Bone marrow (tissue), 2 donors: ENCODE results near the gene ZNF469.
"Not testable (repeated sequence)": the region's sequence is repeated elsewhere in the genome, so short reads cannot be mapped to it uniquely, and the experiment has no call there.

Experiments used
- DNase-seq, 2 donors: peaks; one replicate each; lab custom pipeline; 2025; lab: John Stamatoyannopoulos, UW

ZNF469 gene

DNA sequence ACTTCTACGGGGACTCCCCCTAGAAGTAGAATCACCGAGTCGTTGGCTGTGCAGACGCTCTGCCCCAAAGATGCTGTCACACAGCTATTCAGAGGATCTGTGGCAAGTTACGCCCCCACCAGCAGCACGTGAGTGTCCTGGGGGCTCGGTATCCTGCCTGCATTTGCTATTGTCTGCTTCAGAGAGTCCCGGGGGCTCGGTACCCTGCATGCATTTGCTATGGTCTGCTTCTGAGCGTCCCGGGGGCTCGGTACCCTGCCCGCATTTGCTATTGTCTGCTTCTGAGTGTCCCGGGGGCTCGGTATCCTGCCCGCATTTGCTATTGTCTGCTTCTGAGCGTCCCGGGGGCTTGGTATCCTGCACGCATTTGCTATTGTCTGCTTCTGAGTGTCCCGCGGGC, 23.8 kb upstream of the ZNF469 start:
- DNase-seq: no peak

DNA sequence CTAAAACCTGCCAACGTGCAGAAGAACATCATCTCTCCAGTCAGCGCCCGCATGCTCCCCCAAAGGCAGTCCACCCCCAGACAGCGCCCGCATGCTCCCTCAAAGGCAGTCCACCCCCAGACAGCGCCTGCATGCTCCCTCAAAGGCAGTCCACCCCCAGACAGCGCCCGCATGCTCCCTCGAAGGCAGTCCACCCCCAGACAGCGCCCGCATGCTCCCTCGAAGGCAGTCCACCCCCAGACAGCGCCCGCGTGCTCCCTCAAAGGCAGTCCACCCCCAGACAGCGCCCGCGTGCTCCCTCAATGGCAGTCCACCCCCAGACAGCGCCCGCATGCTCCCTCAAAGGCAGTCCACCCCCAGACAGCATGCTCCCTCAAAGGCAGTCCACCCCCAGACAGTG, 22.4 kb upstream of the ZNF469 start:
- DNase-seq: not testable (repeated sequence)

DNA sequence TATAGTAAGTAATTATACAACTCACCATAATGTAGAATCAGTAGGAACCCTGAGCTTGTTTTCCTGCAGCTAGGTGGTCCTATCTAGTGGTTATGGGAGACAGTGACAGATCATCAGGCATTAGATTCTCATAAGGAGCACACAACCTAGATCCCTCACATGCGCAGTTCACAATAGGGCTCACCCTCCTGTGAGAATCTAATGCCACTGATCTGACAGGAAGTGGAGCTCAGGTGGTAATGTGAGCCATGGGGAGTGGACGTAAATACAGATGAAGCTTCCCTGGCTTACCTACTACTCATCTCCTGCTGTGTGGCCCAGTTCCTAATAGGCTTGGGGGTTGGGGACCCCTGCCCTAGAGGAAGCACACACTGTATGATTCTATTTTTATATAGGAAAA, 21.8 kb upstream of the ZNF469 start:
- no peak for DNase-seq

DNA sequence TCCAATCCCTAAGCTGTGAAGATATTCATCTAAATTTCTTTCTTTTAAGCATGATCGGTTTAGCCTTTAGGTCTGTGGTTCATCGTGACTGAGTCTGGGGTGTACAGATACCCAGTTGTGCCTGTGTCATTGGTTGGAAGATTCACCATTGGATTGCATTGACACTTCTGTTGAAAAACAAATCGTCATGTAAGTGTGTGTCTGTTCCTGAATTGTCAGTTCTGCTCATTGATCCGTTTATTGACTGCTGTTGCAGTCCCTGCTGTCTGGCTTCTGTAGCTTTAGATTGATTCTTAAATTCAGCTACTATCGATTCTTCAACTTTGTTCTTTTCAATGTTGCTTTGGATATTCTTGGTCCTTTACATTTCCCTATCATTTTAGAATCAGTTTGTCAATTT, 21.0 kb upstream of the ZNF469 start:
- no peak for DNase-seq

DNA sequence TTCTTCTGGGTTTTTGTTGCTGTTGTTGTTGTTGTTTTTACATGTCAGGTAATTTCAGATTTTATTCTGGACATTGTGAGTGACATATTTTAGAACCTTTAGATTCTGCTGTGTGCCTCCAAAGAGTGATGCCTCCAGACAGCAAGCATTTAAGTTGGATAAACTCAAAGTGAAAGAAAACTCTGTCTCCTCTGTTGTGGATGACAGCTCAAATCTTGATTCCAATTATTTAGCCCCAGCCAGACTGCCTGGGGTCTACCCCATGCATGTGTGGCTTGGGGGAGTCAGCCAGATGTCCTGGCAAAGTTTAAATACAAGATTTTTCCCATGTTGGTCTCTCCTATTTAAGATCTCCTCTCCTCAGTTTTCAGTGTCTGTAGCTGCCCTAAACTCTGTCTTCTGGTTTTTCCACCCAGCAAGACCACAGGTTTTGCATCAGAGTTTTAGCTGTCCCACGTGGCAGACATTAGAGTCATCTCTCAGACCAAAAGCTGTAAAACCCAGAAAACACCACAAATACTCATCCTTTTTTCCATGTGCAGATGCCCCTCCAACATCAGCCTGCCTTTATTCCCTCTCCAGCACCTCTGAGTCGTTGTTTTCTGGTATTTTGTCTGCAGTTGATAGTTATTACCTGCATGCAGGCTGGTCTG, 19.4 kb upstream of the ZNF469 start:
- no peak for DNase-seq

DNA sequence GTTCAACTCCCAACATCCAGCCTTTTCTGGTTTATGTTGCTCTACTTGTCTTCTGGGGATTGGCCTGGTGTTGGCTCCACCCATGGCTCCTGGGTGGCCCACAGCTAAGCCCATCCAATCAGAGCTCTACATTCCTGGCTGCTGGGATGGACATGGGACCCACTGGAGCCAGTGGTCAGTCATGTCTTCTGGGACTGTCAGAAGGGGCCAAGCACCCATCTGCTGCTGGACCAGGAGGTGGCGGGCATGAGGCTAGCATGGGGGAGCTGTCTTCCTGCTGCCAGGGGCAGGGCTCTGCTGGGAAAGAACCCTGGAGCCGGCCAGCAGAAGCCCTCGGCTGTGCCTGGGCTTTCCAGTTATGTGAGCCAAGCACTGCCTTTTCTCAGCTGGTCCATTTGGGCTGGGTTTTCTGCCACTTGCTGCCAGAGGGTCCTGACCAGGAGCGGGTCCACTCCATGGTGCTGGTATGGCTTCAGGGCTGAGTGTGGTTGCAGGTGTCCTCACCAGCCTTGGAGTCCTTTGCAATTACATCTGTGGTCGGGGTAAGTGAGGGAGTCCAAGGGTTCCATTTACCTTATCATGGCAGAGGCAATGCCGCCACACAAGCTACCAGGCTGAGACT, 17.4 kb upstream of the ZNF469 start:
- DNase-seq: no peak

DNA sequence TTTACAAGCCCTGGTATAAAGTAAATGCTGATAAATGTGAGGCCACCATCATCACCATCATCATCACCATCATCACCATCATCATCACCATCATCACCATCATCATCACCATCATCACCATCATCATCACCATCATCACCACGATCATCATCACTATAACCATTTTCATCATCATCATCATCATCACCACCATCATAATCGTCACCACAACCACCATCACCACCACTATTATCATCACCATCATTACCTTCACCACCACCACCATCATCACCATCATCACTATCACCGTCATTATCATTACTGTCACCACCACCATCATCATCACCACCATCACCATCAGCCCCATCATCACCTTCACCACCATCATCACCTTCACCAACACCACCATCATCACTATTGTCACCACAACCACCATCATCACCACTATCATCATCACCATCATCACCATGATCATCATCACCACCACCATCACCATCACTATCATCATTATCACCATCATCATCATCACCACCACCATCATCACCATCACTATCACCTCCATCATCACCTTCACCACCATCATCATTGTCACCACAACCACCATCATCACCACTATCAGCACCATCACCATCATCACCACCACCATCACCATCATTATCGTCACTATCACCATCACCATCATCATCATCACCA, 16.6 kb upstream of the ZNF469 start:
- no peak for DNase-seq

DNA sequence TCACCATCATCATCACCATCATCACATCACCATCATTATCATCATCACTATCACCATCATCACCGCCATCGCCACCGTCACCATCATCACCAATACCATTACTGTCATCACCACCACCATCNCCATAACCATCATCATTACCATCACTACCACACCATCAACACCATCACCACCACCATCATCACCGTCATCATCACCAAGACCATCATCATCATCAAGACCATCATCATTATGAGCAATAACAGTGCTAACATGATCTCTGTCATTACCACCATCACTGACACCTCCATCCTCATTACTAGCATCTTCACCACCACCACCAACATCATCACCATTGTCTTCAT, 16.1 kb upstream of the ZNF469 start:
- no peak for DNase-seq

DNA sequence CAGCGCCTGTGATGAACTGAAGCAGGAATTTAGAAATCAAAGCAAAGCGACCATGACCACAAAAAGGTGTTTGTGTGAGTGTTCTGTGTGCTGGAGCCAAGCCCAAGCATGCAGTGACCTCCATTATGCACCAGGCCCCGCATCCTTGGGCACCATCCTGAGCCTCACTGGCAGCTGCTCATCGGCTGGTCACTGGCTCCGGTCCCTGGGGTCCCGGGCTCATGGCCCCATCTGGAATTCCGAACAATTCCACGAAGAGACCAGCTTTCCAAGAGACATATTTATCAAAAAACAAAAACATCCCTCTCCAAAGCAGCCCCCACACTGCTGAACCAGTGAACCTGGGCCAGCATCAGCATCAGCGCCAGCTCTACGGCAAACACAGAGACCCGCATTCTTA, 15.2 kb upstream of the ZNF469 start:
- no peak for DNase-seq

DNA sequence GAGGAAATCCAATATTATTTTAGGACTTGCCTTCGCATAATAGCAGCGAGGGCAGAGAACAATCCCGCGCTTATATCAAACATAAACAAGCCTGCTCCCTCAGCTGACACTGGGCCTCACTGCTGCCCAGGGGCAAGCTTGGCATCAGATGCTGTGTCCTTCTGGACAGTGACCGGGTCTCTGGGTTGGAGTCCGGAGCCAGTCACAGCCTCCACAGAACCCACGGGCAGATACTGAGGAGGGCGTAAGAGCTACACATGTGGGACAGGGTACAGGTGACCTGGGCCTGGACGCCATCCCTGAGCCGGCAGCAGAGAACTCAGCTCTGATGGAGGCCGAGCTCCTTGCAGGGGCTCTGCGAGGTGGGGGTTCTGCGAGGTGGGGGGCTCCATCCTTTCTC, 14.7 kb upstream of the ZNF469 start:
- no peak for DNase-seq

DNA sequence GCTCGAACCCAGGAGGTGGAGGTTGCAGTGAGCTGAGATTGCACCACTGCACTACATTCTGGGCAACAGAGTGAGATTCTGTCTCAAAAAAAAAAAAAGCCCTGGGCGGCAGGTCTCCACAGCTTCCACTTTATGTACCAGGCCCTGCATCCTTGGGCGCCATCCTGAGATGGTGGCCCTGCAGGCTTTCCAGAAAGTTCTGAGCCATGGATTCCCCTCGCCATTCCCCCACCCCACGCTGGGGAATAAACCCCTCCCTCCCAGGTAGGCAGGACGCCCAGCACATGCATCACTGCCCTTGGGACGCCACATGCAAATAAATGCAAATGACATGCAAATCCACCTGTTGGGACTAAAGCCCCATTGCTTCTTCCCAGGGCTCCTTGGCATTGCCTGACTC, 13.8 kb upstream of the ZNF469 start:
- no peak for DNase-seq

DNA sequence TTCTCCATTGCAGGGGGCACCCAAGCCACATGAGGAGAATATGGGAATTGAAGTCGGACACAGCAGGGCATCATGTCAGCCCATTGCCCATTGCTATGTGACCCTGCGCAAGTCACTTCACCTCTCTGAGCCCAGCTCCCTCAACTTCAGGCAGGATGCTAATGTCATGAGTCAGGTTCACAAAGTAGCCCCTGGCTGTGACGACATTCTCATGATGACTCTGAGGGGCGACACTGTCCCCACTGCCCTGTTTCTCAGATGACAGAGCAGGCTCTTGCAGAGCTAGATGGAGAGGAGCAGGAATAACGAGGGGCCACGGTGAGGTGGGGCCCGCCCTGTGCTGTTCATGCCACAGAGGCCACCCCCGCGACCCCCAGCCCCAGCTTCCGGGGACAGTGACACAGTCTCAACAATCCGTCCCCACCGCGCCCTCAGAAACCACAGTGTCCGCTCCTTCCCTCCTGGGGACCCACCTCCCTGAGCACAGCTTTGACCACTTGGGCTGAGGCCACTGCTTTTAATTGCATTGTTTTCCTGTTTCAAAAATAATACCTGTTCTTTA, 13.2 kb upstream of the ZNF469 start:
- DNase-seq: no peak

DNA sequence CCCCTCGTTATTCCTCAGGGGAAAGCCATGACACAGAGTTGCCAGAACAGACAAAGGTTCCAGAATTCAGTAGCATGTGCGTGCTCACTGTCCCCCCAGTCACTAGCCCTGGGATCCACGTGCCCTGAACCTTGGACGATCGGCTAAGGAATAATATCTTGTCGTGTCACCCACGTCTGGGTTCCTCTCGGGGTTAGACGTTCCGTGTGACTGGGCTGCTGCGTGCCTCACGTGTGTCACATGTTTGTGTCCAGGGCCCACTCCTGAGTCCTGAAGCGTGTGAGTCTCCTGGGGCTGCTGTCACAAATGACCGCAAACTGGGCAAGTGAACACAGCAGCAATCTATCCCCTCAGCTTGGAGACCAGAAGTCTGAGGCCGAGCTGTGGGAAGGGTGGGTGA, 12.4 kb upstream of the ZNF469 start:
- no peak for DNase-seq

DNA sequence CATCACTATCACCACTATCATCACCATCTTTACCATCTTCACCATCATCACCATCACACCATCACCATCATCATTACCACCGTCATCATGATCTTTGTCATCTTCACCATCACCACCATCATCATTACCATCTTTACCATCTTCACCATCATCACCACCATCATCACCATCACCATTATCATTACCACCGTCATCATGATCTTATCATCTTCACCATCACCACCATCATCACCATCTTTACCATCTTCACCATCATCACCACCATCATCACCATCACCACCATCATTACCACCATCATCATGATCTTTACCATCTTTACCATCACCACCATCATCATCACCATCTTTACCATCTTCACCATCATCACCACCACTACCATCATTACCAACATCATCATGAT, 10.2 kb upstream of the ZNF469 start:
- no peak for DNase-seq

DNA sequence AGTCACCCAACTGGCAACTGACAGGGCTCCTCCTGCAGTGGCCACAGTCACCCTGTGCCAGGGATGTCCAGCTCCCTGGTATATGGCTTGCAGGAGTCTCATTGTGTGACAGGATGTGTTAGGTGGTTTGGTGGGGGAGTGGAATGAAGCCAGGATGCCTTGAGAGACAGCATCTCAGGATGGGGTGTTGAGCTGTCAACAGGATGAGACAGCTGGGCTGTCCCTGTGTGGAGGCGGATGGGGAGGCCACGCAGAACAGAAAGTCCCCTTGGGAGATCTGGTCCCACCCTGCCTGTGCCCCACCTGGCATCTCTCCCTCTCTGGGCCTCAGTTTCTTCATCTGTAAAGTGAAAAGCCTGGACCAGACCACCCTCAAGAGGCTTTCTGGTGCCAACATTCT, 9.5 kb upstream of the ZNF469 start:
- DNase-seq: no peak

DNA sequence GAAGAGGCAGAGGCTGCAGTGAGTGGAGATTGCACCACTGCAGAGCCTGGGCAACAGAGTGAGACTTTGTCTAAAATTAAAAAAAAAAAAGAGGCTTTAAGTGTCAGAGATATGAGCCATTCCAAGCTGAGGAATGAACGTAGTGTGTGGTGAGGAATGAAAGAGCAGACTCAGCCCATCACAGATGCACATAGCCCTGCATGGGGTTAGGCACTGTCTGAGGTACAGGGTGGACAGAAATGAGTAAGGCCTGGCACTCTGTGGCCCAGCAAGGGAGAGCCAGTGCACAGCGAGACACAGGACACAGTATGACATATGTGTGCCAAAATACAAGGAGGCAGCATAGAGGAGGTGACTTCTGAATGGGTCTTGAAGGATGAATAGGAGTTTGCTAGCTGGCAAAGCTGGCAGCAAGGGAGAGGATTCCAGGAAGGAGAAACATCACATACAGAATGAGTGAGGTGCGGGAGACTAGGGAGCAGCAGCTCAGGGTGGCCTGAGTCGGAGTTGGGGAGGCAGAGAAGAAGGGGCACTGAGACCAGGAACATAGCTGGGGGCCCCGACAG, 8.7 kb upstream of the ZNF469 start:
- DNase-seq: no peak

DNA sequence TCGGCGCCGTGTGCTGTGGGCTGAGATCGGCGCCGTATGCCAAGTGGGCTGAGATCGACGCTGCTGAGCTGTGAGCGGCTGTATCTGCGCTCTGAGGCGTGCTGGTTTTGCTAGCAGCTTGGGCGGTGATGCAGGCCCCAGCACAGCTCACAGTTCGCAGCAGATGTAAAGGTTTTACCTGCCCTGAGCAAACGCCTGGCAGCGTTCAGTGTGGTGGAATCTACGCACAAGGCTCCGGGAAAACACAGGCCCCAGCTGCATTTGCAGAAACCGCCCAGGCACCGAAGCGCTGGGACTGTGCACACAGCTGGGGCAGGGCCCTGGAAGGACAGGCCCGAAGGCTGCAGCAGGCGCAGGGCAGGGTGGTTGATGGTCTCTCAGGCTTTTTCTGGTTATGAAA, 8.0 kb upstream of the ZNF469 start:
- DNase-seq: no peak

DNA sequence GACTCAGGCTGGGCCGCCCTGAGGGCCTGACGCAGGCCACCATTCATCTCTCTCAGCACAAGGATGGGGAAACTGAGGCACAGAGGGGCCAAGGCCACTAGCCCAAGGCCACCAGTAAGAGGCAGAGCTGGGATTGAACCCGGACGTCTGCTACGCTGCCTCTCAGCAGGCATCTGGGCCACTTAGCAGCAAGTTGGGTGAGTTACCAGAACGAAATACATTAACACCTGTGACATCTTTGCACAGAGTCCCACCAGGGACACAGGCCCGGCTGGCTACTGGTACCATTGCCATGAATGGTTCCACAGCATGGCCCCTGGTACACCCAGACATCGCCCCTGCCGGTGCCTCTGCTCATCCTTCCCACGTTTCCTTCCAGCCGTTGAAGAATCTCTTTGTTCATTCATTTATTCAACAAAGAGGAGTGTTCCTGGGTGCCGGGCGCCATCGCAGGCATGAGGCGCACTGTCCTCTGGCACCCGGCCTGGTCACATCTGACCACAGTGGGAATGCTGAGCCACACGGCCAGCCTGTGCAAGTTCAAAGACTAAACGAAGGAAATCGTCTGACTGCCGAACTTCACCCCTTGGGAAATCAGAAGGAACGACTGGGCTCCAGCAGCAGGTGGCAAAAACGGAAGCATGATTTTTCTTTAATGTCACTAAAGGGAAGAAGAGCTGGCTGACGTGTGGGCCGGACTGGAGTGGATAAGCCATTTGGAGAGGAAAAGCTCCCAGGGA, 7.4 kb upstream of the ZNF469 start:
- no peak for DNase-seq

DNA sequence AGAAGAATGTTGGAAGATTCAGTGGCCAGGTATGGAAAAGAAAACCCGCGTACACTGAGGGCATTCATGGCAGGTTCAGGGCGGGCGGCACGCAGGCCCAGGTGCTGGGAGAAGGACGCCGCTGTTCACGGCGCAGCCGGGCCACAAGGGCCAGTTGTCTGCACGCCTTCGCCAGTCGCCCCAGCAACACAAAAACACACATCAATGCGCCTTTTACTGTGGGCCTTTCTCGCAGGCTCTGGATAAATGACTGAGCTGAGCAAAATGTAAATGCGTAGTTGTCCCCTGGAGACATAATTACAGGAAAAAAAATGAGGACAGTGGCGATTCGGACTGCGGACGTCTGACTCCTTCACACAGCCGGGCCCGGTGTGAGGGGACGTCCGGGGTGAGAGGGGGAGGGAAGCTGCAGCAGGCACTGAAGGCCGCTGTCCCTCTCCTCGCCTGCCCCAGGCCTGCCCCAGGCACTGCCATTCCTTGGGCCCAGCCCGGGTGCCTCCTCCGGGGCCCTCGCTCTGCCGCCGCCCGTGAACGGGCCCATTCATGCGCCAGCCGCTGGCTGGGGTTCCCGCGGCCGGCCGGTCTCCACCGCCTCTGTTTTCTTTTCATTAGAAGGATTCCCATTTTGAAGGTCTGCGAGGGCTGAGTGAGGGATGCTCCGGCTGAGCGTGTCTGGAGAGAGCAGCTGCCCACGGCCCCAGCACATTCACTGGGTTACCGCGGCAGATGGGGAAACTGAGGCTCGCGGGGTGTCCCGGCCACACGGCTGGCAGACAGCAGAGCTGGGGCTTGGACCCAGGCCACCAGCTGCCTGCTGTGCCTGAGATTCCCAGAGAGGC, 6.5 kb upstream of the ZNF469 start:
- no peak for DNase-seq

DNA sequence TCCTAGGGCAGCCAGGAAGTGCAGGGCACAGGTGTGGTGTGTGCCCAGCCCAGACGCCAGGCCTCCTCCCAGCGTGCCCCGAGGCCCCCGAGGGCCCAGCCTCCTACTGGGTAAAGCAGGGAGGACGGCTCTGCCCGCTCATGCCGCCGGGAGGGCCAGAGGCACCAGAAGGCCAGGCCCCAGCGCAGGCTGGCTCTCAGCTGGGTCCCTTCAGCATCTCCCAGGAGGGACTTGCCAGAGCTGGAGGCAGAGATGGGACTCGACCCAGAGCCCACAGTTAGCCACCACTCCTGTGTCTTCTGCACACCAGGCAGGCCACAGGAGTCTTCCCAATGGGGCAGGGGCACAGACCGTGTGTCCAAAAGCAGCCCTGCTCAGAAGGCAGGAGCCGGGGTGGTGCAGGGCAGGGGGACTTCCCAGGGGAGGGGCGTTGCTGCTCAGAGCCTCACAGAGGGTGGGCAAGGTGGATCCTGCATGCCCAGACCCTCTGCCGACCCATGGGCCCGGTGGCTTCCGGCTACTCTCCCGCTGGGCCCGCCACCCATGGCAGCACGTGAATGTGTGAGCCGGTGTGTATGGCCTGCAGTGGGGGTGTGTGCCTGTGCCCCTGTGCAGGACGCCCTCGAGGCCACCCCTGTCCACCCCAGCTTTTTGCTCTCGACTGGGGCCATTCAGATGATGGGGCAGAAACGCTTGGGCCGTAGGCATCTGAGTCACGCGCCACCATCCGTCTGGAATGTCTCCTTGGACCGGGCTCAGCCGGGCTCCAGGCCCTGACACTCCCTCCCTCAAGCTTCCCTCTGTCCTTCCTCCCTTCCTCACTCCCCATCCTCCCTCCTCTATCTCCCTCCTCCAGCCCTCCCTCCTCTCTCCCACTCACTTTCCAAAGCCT, 5.7 kb upstream of the ZNF469 start:
- no peak for DNase-seq

DNA sequence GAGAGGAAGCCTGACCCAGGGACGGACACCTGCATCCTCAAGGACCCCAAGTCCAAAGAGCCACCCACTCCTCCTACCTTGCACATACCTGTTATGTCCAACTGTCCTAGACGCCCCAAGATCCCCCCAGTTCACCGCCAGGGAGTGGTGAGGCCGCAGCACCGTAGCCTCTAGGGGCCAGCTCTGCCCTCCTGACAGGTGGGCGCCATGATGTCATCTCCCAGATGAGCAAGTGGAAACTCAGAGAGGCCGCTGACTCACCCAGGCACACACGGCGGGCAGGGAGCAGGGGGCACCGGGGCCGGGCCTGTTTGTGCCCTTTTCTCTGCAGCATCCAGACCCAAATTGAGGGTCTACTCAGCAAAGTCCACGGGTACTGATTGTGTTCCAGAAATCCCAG, 4.8 kb upstream of the ZNF469 start:
- DNase-seq: no peak
